Ovary (tissue), 9 donors: Measurements from ENCODE around the gene NRGN. TPM values are rescaled to one million over a fixed set of nuclear protein-coding genes. Genes with fewer than 3 reads are reported as not detected.

Experiments
- DNase-seq, 5 donors: peaks; one replicate each; pipeline ENCODE4 v3.0.0-alpha.2; 2019 to 2020
- H3K27ac ChIP-seq, 2 donors: fragments of 200-600 bp; one replicate each; pipeline versions ENCODE4 v1.5.1 to v1.8.0; 2019 to 2022
- H3K27me3 ChIP-seq: fragments of 200-600 bp; one replicate; pipeline ENCODE4 v1.8.0; 2022
- H3K36me3 ChIP-seq: fragments of 200-600 bp; sonication (generic); one replicate; pipeline ENCODE4 v1.5.1; 2019
- H3K4me1 ChIP-seq: one replicate; pipeline ENCODE4 v1.8.1; 2013; ENCODE audit warnings: mild to moderate bottlenecking, moderate library complexity; ENCODE audit not compliant: insufficient read depth
- H3K4me3 ChIP-seq: fragments of 200-600 bp; sonication (generic); one replicate; pipeline ENCODE4 v1.5.1; 2017
- H3K9me3 ChIP-seq, 2 donors: fragments of 200-600 bp in 1 of 2; sonication (generic) in 1 of 2; one replicate each; pipeline versions ENCODE4 v1.5.1 to v1.8.1; 2013 to 2019; ENCODE audit warnings: mild to moderate bottlenecking in 1 of 2, moderate library complexity in 1 of 2
- EP300 ChIP-seq: sonication (generic); formaldehyde crosslinking; IDR thresholded peaks from one replicate; pipeline ENCODE4 v1.6.1; 2017; ENCODE audit warnings: antibody characterized with exemption
- POLR2A ChIP-seq: fragments of 450-650 bp; IDR thresholded peaks from one replicate; pipeline ENCODE4 v1.6.1; 2017; ENCODE audit warnings: antibody characterized with exemption, mild to moderate bottlenecking, moderate library complexity
- WGBS, 3 donors: extraction: QIAGEN DNeasy Blood & Tissue Kit in 1 of 3; methylation state at CpG; one replicate each; pipeline versions ENCODE4 v1.1.5 to v1.1.7; 2013 to 2017; 5-methylcytosine and 5-hydroxymethylcytosine counted together
- intact Hi-C, 4 donors: fragments of 100-400 bp; cut with DNase I; formaldehyde crosslinking; loops; one replicate each; pipeline versions ENCODE4 v1.11.0 to v1.15.1; 2022 to 2023
- polyA plus RNA-seq, 2 donors: library from polyadenylated mRNA; stranded (reverse); fragments of 200-250 nt in 1 of 2; fragments of 350-450 nt in 1 of 2; fragmentation: Illumina TruSeq in 1 of 2; extraction: RNeasy Lipid Tissue Mini Kit (QIAGEN cat#74804) in 1 of 2; gene quantifications; one replicate each; pipeline ENCODE4 v1.2.3, GENCODE V29; 2013 to 2014
- total RNA-seq, 7 donors: library from RNA; depleted of rRNA in 2 of 7; stranded (reverse); fragments of >200 nt in 2 of 7; fragmentation: NEBNext Ultra II Directional in 3 of 7; extraction: Animal tissue kit (Norgen Biotek cat#: 25700) in 3 of 7; gene quantifications; one replicate each; pipeline versions ENCODE4 v1.1.0 to v1.2.4, GENCODE V29; 2016 to 2023
- TF ChIP-seq, protein P1 (sequence below), 3 donors: fragments of 450-650 bp in 2 of 3; fragments of 200-600 bp in 1 of 3; IDR thresholded peaks; one replicate each; pipeline versions ENCODE4 v1.5.1 to v1.8.0; 2016 to 2022; ENCODE audit warnings: antibody characterized with exemption in 3 of 3, mild to moderate bottlenecking in 1 of 3
- donor health status: DM: no; HTN: no; CAD: no; lungs with moderate emphysema.
- donor health status: DM: no; HTN: no; CAD: no.
- donor health status: Bipolar disorder and iron deficiency.
- donor health status: DM: yes; HTN: yes; CAD: no.
- donor health status: DM: no; HTN: no; CAD: no.
- donor health status: DM: yes; HTN: yes; CAD: no.

NRGN gene
- total and polyA plus RNA-seq, 9 donors: 1.1 to 7.0 (median 4.2) TPM; not detected in 1

DNA sequence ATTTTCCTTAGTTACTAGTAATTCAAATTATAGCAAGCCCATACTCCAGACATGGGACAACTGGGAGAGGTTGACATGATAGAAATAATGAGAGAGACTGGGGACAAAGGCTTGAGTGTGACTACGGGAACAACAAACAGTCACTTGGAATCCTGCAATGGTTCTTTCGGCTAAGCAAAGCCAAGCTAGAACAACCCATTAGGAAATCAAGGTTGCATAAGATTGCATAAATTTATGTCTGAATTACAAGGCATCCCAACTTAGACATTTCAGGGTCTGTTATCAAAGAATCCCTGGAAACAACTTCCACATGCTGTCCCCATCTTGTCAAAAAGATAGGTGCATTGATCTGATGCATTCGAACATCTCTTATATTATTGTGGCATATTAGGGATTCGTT is 10.2 kb upstream of the NRGN start:
- intact Hi-C loops: no loop called here
- TF ChIP-seq POLR2A: no peak
- Histone ChIP-seq H3K36me3 (no peaks in the 10 kb centered on the region), H3K4me3 (no peak overlapping the region), H3K27me3 (no peaks in the 10 kb centered on the region), H3K27ac (no peak overlapping the region), H3K4me1 (no peaks in the 10 kb centered on the region), H3K9me3 (no peaks in the 10 kb centered on the region)
- WGBS, 3 donors: 84 to 94% (median 87%) methylated on average over 4 of the region's 4 CpGs
- DNase-seq: no peak

GRCh38 chr11:124732230-124732629 is 7.5 kb upstream of the NRGN start:
- H3K4me1 ChIP-seq: no peaks in the 10 kb centered on the region
- intact Hi-C loops: no loop called here
- H3K27ac ChIP-seq: no peak overlapping the region
- H3K36me3 ChIP-seq: no peaks in the 10 kb centered on the region
- H3K27me3 ChIP-seq: no peaks in the 10 kb centered on the region
- no peak overlapping the region for H3K4me3 ChIP-seq
- H3K9me3 ChIP-seq: no peaks in the 10 kb centered on the region
- 86 to 95% (median 88%) methylated on average over 4 of the region's 4 CpGs for WGBS, 3 donors
- TF ChIP-seq, protein P1, sequence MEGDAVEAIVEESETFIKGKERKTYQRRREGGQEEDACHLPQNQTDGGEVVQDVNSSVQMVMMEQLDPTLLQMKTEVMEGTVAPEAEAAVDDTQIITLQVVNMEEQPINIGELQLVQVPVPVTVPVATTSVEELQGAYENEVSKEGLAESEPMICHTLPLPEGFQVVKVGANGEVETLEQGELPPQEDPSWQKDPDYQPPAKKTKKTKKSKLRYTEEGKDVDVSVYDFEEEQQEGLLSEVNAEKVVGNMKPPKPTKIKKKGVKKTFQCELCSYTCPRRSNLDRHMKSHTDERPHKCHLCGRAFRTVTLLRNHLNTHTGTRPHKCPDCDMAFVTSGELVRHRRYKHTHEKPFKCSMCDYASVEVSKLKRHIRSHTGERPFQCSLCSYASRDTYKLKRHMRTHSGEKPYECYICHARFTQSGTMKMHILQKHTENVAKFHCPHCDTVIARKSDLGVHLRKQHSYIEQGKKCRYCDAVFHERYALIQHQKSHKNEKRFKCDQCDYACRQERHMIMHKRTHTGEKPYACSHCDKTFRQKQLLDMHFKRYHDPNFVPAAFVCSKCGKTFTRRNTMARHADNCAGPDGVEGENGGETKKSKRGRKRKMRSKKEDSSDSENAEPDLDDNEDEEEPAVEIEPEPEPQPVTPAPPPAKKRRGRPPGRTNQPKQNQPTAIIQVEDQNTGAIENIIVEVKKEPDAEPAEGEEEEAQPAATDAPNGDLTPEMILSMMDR (IDR thresholded peaks at IDR 0.05): no peak
- TF ChIP-seq EP300: no peak
- no peak for TF ChIP-seq POLR2A
- no peak for DNase-seq

DNA sequence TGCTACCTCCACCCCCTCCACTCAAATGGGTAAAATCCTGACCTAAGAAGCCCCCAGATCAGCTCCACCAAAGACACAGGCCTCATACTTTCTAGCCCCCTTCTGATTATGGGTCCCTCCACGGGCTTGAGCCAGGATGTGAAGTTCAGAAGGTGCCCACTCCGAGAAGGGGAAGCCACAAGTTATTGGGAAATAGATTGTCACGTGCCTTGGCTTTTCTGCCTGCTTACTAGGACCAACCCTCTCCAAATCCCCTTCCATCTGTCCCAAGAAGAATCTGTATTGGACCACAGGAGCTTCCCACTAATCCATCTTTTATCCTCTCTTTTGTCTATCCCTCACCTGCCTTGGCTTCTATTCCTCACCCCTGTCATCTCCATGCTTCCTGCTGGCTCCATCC is 3.0 kb upstream of the NRGN start:
- H3K9me3 ChIP-seq: no peaks in the 10 kb centered on the region
- H3K4me3 ChIP-seq: no peak overlapping the region
- TF ChIP-seq, protein P1 (IDR thresholded peaks at IDR 0.05): no peak
- TF ChIP-seq POLR2A: no peak
- TF ChIP-seq EP300: no peak
- no peak for DNase-seq
- H3K27ac ChIP-seq: no peak overlapping the region
- WGBS, 3 donors: 65 to 71% (median 70%) methylated on average over 3 of the region's 3 CpGs
- H3K36me3 ChIP-seq: no peaks in the 10 kb centered on the region
- intact Hi-C loops: no loop called here
- no peaks in the 10 kb centered on the region for H3K27me3 ChIP-seq
- H3K4me1 ChIP-seq: peaks cover 2% of the 10 kb centered on the region

- no peak overlapping the region for H3K27ac ChIP-seq
Observed at GRCh38 chr11:124737638-124738305, 2.0 kb upstream of the NRGN start.

More at GRCh38 chr11:124737638-124738305, 2.0 kb upstream of the NRGN start:
- TF ChIP-seq, protein P1 (IDR thresholded peaks at IDR 0.05): no peak
- TF ChIP-seq POLR2A (no peak), EP300 (no peak)
- DNase-seq: no peak
- 81 to 86% (median 81%) methylated on average over 7 of the region's 7 CpGs for WGBS, 3 donors
- no peaks in the 10 kb centered on the region for H3K36me3 ChIP-seq
- H3K4me3 ChIP-seq: no peak overlapping the region
- H3K4me1 ChIP-seq: peaks cover 2% of the 10 kb centered on the region
- no peaks in the 10 kb centered on the region for H3K9me3 ChIP-seq
- intact Hi-C loops: no loop called here
- no peaks in the 10 kb centered on the region for H3K27me3 ChIP-seq
